IMR-90 (cell line): ENCODE measurements around the gene ZXDC. TPM values are rescaled to one million over a fixed set of nuclear protein-coding genes. Genes with fewer than 3 reads are reported as not detected.

ENCODE experiments used
- ATAC-seq: fragments of 200-7000 bp; cut with Tn5 transposase; 2 replicates; pipeline ENCODE4 v1.9.1; 2020; ENCODE audit warnings: low read depth, mild to moderate bottlenecking, moderate library complexity
- BruUV-seq: library from RNA; stranded (reverse); fragments of 400-500 nt; replicated peaks from 2 replicates; lab custom pipeline; 2021; lab: Mats Ljungman, UMichigan
- CTCF ChIA-PET: fragments of 300-600 bp; formaldehyde crosslinking; extraction: SDS; loops from one replicate; lab custom pipeline; 2021; ENCODE audit warnings: antibody characterized with exemption; lab: Yijun Ruan, JAX
- POLR2A ChIA-PET: fragments of 300-600 bp; sonication (Branson Sonifier 250); formaldehyde crosslinking; loops from one replicate; lab custom pipeline; 2022; ENCODE audit warnings: antibody characterized with exemption; ENCODE audit not compliant: unreplicated experiment; lab: Charles Lee
- DNase-seq: peaks from one replicate; pipeline ENCODE4 v3.0.0; 2013
- H2AFZ ChIP-seq: replicated peaks from 2 replicates; pipeline ENCODE3; 2013; ENCODE audit warnings: low read length, mild to moderate bottlenecking; ENCODE audit not compliant: poor library complexity
- H2AK5ac ChIP-seq: 2 replicates; pipeline ENCODE4 v1.6.1; 2013; ENCODE audit warnings: low read depth, low read length, inconsistent platforms
- H2AK9ac ChIP-seq: replicated peaks from 2 replicates; pipeline ENCODE3; 2013; ENCODE audit warnings: mild to moderate bottlenecking, low read depth, low read length, moderate library complexity; ENCODE audit not compliant: poor library complexity
- H2BK120ac ChIP-seq: 2 replicates; pipeline ENCODE4 v1.6.1; 2013; ENCODE audit warnings: low read depth, low read length, inconsistent platforms
- H2BK15ac ChIP-seq: 3 replicates; pipeline ENCODE4 v1.6.1; 2013; ENCODE audit warnings: low read depth, low read length, inconsistent platforms
- H2BK20ac ChIP-seq: 2 replicates; pipeline ENCODE4 v1.6.1; 2013; ENCODE audit warnings: low read depth, mild to moderate bottlenecking, inconsistent platforms, low read length, moderate library complexity
- H2BK5ac ChIP-seq: 2 replicates; pipeline ENCODE4 v1.6.1; 2013; ENCODE audit warnings: mild to moderate bottlenecking, low read depth, low read length, inconsistent platforms; ENCODE audit not compliant: poor library complexity, severe bottlenecking
- H3K14ac ChIP-seq: replicated peaks from 2 replicates; pipeline ENCODE4 v1.6.1; 2013; ENCODE audit warnings: low read depth, low read length, inconsistent platforms
- H3K18ac ChIP-seq: 2 replicates; pipeline ENCODE4 v1.6.1; 2013; ENCODE audit warnings: low read depth, low read length, control low read depth
- H3K23ac ChIP-seq: 2 replicates; pipeline ENCODE4 v1.6.1; 2013; ENCODE audit warnings: low read depth, low read length, inconsistent platforms
- H3K27ac ChIP-seq: 2 replicates; pipeline ENCODE4 v1.5.1; 2013; ENCODE audit warnings: mild to moderate bottlenecking, control low read depth, low read length; ENCODE audit not compliant: insufficient read depth
- H3K27me3 ChIP-seq: 2 replicates; pipeline ENCODE4 v1.6.1; 2013; ENCODE audit warnings: low read length; ENCODE audit not compliant: control insufficient read depth, insufficient read depth
- H3K36me3 ChIP-seq: 2 replicates; pipeline ENCODE4 v1.6.1; 2013; ENCODE audit warnings: low read length, mixed read lengths; ENCODE audit not compliant: control insufficient read depth, insufficient read depth
- H3K4ac ChIP-seq: 2 replicates; pipeline ENCODE4 v1.6.1; 2013; ENCODE audit warnings: low read depth, low read length, inconsistent platforms
- H3K4me1 ChIP-seq: 2 replicates; pipeline ENCODE4 v1.6.1; 2013; ENCODE audit warnings: low read length, mixed read lengths; ENCODE audit not compliant: control insufficient read depth, insufficient read depth
- H3K4me2 ChIP-seq: 2 replicates; pipeline ENCODE4 v1.6.1; 2013; ENCODE audit warnings: low read depth, mild to moderate bottlenecking, control low read depth, low read length, moderate library complexity
- H3K4me3 ChIP-seq: 2 replicates; pipeline ENCODE4 v1.5.1; 2013; ENCODE audit warnings: low read depth, mild to moderate bottlenecking, control low read depth, low read length, moderate library complexity; ENCODE audit not compliant: insufficient read depth
- H3K56ac ChIP-seq: 2 replicates; pipeline ENCODE4 v1.6.1; 2013; ENCODE audit warnings: low read length, inconsistent platforms; ENCODE audit not compliant: insufficient read depth; ENCODE audit errors: extremely low read depth
- H3K79me1 ChIP-seq, 2 experiments: 2 replicates each; pipeline ENCODE4 v1.6.1; 2013; ENCODE audit warnings: low read length in 2 of 2, inconsistent platforms in 1 of 2, low read depth in 1 of 2
- H3K9ac ChIP-seq: 2 replicates; pipeline ENCODE4 v1.6.1; 2013; ENCODE audit warnings: low read depth, low read length, control low read depth
- H3K9me1 ChIP-seq: 2 replicates; pipeline ENCODE4 v1.6.1; 2013; ENCODE audit warnings: low read length, inconsistent platforms; ENCODE audit not compliant: insufficient read depth
- H3K9me3 ChIP-seq: 2 replicates; pipeline ENCODE4 v1.6.1; 2013; ENCODE audit warnings: low read length; ENCODE audit not compliant: control insufficient read depth, insufficient read depth
- H4K20me1 ChIP-seq: 2 replicates; pipeline ENCODE4 v1.6.1; 2013; ENCODE audit warnings: low read length, inconsistent platforms; ENCODE audit not compliant: insufficient read depth
- H4K5ac ChIP-seq: 2 replicates; pipeline ENCODE4 v1.6.1; 2013; ENCODE audit warnings: mild to moderate bottlenecking, low read depth, low read length, control low read depth
- H4K8ac ChIP-seq, 2 experiments: 2 replicates each; pipeline ENCODE4 v1.6.1; 2013; ENCODE audit warnings: low read depth in 2 of 2, low read length in 2 of 2, control low read depth in 1 of 2, inconsistent platforms in 1 of 2
- H4K91ac ChIP-seq: 2 replicates; pipeline ENCODE4 v1.6.1; 2013; ENCODE audit warnings: low read depth, low read length, inconsistent platforms; ENCODE audit not compliant: insufficient read depth
- RAD21 ChIP-seq: IDR thresholded peaks from 2 replicates; pipeline ENCODE4 v1.6.1; 2012; ENCODE audit warnings: low read length, improper control_type of control experiment
- WGBS, 2 experiments: methylation state at CpG; one replicate each; pipeline versions ENCODE4 v1.1.5 to v1.1.7; 2013; ENCODE audit warnings: missing lambda C conversion rate in 2 of 2; ENCODE audit not compliant: insufficient read length in 1 of 2; ENCODE audit errors: extremely low coverage in 2 of 2; 5-methylcytosine and 5-hydroxymethylcytosine counted together
- dilution Hi-C: fragments of 300-500 bp; cut with HindIII; formaldehyde crosslinking; loops from one replicate; pipeline ENCODE4 v1.14.3; 2018; ENCODE audit warnings: low sequenced_read_pairs; ENCODE audit not compliant: unreplicated experiment
- in situ Hi-C: fragments of 300-500 bp; cut with MboI; formaldehyde crosslinking; loops from 3 replicates; pipeline ENCODE4 v1.14.3; 2019; ENCODE audit warnings: low sequenced_read_pairs, inconsistent platforms, mixed read lengths
- intact Hi-C: fragments of 100-400 bp; cut with micrococcal nuclease; formaldehyde crosslinking; loops from 2 replicates; pipeline ENCODE4 v1.10.0; 2022
- polyA plus RNA-seq, 3 experiments: library from polyadenylated mRNA; depleted of rRNA; stranded (reverse); fragments of >200 nt; gene quantifications; 2 replicates each; pipeline ENCODE4 v1.2.3, GENCODE V29; 2012; ENCODE audit warnings: low replicate concordance in 1 of 3
- total RNA-seq: library from RNA; depleted of rRNA; stranded (reverse); fragments of >200 nt; gene quantifications from 2 replicates; pipeline ENCODE4 v1.2.3, GENCODE V29; 2012

The ZXDC gene
- total and polyA plus RNA-seq, 2 of the 4 experiments (the other 2 are of a cell fraction): 11.5 to 14.3 TPM

GRCh38 chr3:126499401-126499800 lies 23.7 kb upstream of the ZXDC start:
- Histone ChIP-seq H3K36me3 (no peaks in the 10 kb centered on the region), H2AK5ac (no peak overlapping the region), H3K9ac (no peak overlapping the region), H3K4me2 (no peak overlapping the region), H2BK5ac (no peak overlapping the region), H3K23ac (no peak overlapping the region), H4K8ac (no peak overlapping the region), H3K14ac (no peak overlapping the region), H2BK15ac (no peak overlapping the region), H3K27ac (no peak overlapping the region), H3K9me1 (no peaks in the 10 kb centered on the region), H3K4ac (no peak overlapping the region), H4K91ac (no peak overlapping the region), H3K56ac (no peak overlapping the region), H2AK9ac (no peak overlapping the region), H4K5ac (no peak overlapping the region), H3K4me3 (no peak overlapping the region), H3K9me3 (no peaks in the 10 kb centered on the region), H2BK20ac (no peak overlapping the region), H3K4me1 (no peaks in the 10 kb centered on the region), H3K18ac (no peak overlapping the region), H2AFZ (no peak overlapping the region), H3K79me1 (no peaks in the 10 kb centered on the region), H2BK120ac (no peak overlapping the region), H3K27me3 (peaks cover 17% of the 10 kb centered on the region; the same call in 1 of the 2 replicates), H4K20me1 (no peaks in the 10 kb centered on the region)
- 85% methylated on average over 5 of the region's 9 CpGs; no CpG with 5 or more reads in 1 of the 2 experiments for WGBS, 2 experiments
- ATAC-seq (no peak), DNase-seq (no peak)
- in situ Hi-C loops (no loop called here), dilution Hi-C loops (no loop called here), intact Hi-C loops (no loop called here)
- no peak for TF ChIP-seq RAD21
- ChIA-PET CTCF (no interaction called here), POLR2A (no interaction called here)
- BruUV-seq: no TSS peak
